IMR-90 (cell line): ENCODE measurements around the gene SMG5. TPM values are rescaled to one million over a fixed set of nuclear protein-coding genes. Genes with fewer than 3 reads are reported as not detected.

Experiments
- ATAC-seq: fragments of 200-7000 bp; cut with Tn5 transposase; 2 replicates; pipeline ENCODE4 v1.9.1; 2020; ENCODE audit warnings: low read depth, mild to moderate bottlenecking, moderate library complexity
- BruUV-seq: library from RNA; stranded (reverse); fragments of 400-500 nt; replicated peaks from 2 replicates; lab custom pipeline; 2021; lab: Mats Ljungman, UMichigan
- CTCF ChIA-PET: fragments of 300-600 bp; formaldehyde crosslinking; extraction: SDS; loops from one replicate; lab custom pipeline; 2021; ENCODE audit warnings: antibody characterized with exemption; lab: Yijun Ruan, JAX
- POLR2A ChIA-PET: fragments of 300-600 bp; sonication (Branson Sonifier 250); formaldehyde crosslinking; loops from one replicate; lab custom pipeline; 2022; ENCODE audit warnings: antibody characterized with exemption; ENCODE audit not compliant: unreplicated experiment; lab: Charles Lee
- DNase-seq: peaks from one replicate; pipeline ENCODE4 v3.0.0; 2013
- H2AFZ ChIP-seq: replicated peaks from 2 replicates; pipeline ENCODE3; 2013; ENCODE audit warnings: low read length, mild to moderate bottlenecking; ENCODE audit not compliant: poor library complexity
- H2AK5ac ChIP-seq: 2 replicates; pipeline ENCODE4 v1.6.1; 2013; ENCODE audit warnings: low read depth, low read length, inconsistent platforms
- H2AK9ac ChIP-seq: replicated peaks from 2 replicates; pipeline ENCODE3; 2013; ENCODE audit warnings: mild to moderate bottlenecking, low read depth, low read length, moderate library complexity; ENCODE audit not compliant: poor library complexity
- H2BK120ac ChIP-seq: 2 replicates; pipeline ENCODE4 v1.6.1; 2013; ENCODE audit warnings: low read depth, low read length, inconsistent platforms
- H2BK15ac ChIP-seq: 3 replicates; pipeline ENCODE4 v1.6.1; 2013; ENCODE audit warnings: low read depth, low read length, inconsistent platforms
- H2BK20ac ChIP-seq: 2 replicates; pipeline ENCODE4 v1.6.1; 2013; ENCODE audit warnings: low read depth, mild to moderate bottlenecking, inconsistent platforms, low read length, moderate library complexity
- H2BK5ac ChIP-seq: 2 replicates; pipeline ENCODE4 v1.6.1; 2013; ENCODE audit warnings: mild to moderate bottlenecking, low read depth, low read length, inconsistent platforms; ENCODE audit not compliant: poor library complexity, severe bottlenecking
- H3K14ac ChIP-seq: replicated peaks from 2 replicates; pipeline ENCODE4 v1.6.1; 2013; ENCODE audit warnings: low read depth, low read length, inconsistent platforms
- H3K18ac ChIP-seq: 2 replicates; pipeline ENCODE4 v1.6.1; 2013; ENCODE audit warnings: low read depth, low read length, control low read depth
- H3K23ac ChIP-seq: 2 replicates; pipeline ENCODE4 v1.6.1; 2013; ENCODE audit warnings: low read depth, low read length, inconsistent platforms
- H3K27ac ChIP-seq: 2 replicates; pipeline ENCODE4 v1.5.1; 2013; ENCODE audit warnings: mild to moderate bottlenecking, control low read depth, low read length; ENCODE audit not compliant: insufficient read depth
- H3K27me3 ChIP-seq: 2 replicates; pipeline ENCODE4 v1.6.1; 2013; ENCODE audit warnings: low read length; ENCODE audit not compliant: control insufficient read depth, insufficient read depth
- H3K36me3 ChIP-seq: 2 replicates; pipeline ENCODE4 v1.6.1; 2013; ENCODE audit warnings: low read length, mixed read lengths; ENCODE audit not compliant: control insufficient read depth, insufficient read depth
- H3K4ac ChIP-seq: 2 replicates; pipeline ENCODE4 v1.6.1; 2013; ENCODE audit warnings: low read depth, low read length, inconsistent platforms
- H3K4me1 ChIP-seq: 2 replicates; pipeline ENCODE4 v1.6.1; 2013; ENCODE audit warnings: low read length, mixed read lengths; ENCODE audit not compliant: control insufficient read depth, insufficient read depth
- H3K4me2 ChIP-seq: 2 replicates; pipeline ENCODE4 v1.6.1; 2013; ENCODE audit warnings: low read depth, mild to moderate bottlenecking, control low read depth, low read length, moderate library complexity
- H3K4me3 ChIP-seq: 2 replicates; pipeline ENCODE4 v1.5.1; 2013; ENCODE audit warnings: low read depth, mild to moderate bottlenecking, control low read depth, low read length, moderate library complexity; ENCODE audit not compliant: insufficient read depth
- H3K56ac ChIP-seq: 2 replicates; pipeline ENCODE4 v1.6.1; 2013; ENCODE audit warnings: low read length, inconsistent platforms; ENCODE audit not compliant: insufficient read depth; ENCODE audit errors: extremely low read depth
- H3K79me1 ChIP-seq, 2 experiments: 2 replicates each; pipeline ENCODE4 v1.6.1; 2013; ENCODE audit warnings: low read length in 2 of 2, inconsistent platforms in 1 of 2, low read depth in 1 of 2
- H3K9ac ChIP-seq: 2 replicates; pipeline ENCODE4 v1.6.1; 2013; ENCODE audit warnings: low read depth, low read length, control low read depth
- H3K9me1 ChIP-seq: 2 replicates; pipeline ENCODE4 v1.6.1; 2013; ENCODE audit warnings: low read length, inconsistent platforms; ENCODE audit not compliant: insufficient read depth
- H3K9me3 ChIP-seq: 2 replicates; pipeline ENCODE4 v1.6.1; 2013; ENCODE audit warnings: low read length; ENCODE audit not compliant: control insufficient read depth, insufficient read depth
- H4K20me1 ChIP-seq: 2 replicates; pipeline ENCODE4 v1.6.1; 2013; ENCODE audit warnings: low read length, inconsistent platforms; ENCODE audit not compliant: insufficient read depth
- H4K5ac ChIP-seq: 2 replicates; pipeline ENCODE4 v1.6.1; 2013; ENCODE audit warnings: mild to moderate bottlenecking, low read depth, low read length, control low read depth
- H4K8ac ChIP-seq, 2 experiments: 2 replicates each; pipeline ENCODE4 v1.6.1; 2013; ENCODE audit warnings: low read depth in 2 of 2, low read length in 2 of 2, control low read depth in 1 of 2, inconsistent platforms in 1 of 2
- H4K91ac ChIP-seq: 2 replicates; pipeline ENCODE4 v1.6.1; 2013; ENCODE audit warnings: low read depth, low read length, inconsistent platforms; ENCODE audit not compliant: insufficient read depth
- BHLHE40 ChIP-seq: fragments of 150-350 bp; IDR thresholded peaks from 2 replicates; pipeline ENCODE4 v1.6.1; 2016; ENCODE audit warnings: mild to moderate bottlenecking, low read depth, low read length
- CEBPB ChIP-seq: IDR thresholded peaks from 2 replicates; pipeline ENCODE4 v1.6.1; 2012; ENCODE audit warnings: low read depth, low read length, improper control_type of control experiment
- CHD1 ChIP-seq: IDR thresholded peaks from 2 replicates; pipeline ENCODE4 v1.6.1; 2012; ENCODE audit warnings: low read depth, low read length, improper control_type of control experiment
- FOS ChIP-seq: fragments of 150-350 bp; IDR thresholded peaks from 2 replicates; pipeline ENCODE4 v1.6.1; 2016; ENCODE audit warnings: low read depth, low read length
- MAFK ChIP-seq: IDR thresholded peaks from 2 replicates; pipeline ENCODE4 v1.6.1; 2012; ENCODE audit warnings: low read depth, low read length, improper control_type of control experiment
- MAZ ChIP-seq: IDR thresholded peaks from 2 replicates; pipeline ENCODE4 v1.6.1; 2012; ENCODE audit warnings: low read depth, mild to moderate bottlenecking, low read length, improper control_type of control experiment, moderate library complexity, borderline replicate concordance
- MXI1 ChIP-seq: IDR thresholded peaks from 2 replicates; pipeline ENCODE4 v1.6.1; 2012; ENCODE audit warnings: low read depth, mild to moderate bottlenecking, low read length, moderate library complexity, borderline replicate concordance
- NFE2L2 ChIP-seq: fragments of 150-350 bp; IDR thresholded peaks from 2 replicates; pipeline ENCODE4 v1.6.1; 2016; ENCODE audit warnings: low read depth, mild to moderate bottlenecking, low read length
- POLR2A ChIP-seq: IDR thresholded peaks from 2 replicates; pipeline ENCODE4 v1.6.1; 2012; ENCODE audit warnings: mild to moderate bottlenecking, low read depth, low read length
- RAD21 ChIP-seq: IDR thresholded peaks from 2 replicates; pipeline ENCODE4 v1.6.1; 2012; ENCODE audit warnings: low read length, improper control_type of control experiment
- RCOR1 ChIP-seq: IDR thresholded peaks from 2 replicates; pipeline ENCODE4 v1.6.1; 2012; ENCODE audit warnings: mild to moderate bottlenecking, low read length, improper control_type of control experiment; ENCODE audit not compliant: insufficient replicate concordance
- RFX5 ChIP-seq: IDR thresholded peaks from 2 replicates; pipeline ENCODE4 v1.8.0; 2012; ENCODE audit warnings: low read depth, mild to moderate bottlenecking, low read length, moderate library complexity
- SMC3 ChIP-seq: fragments of 150-350 bp; IDR thresholded peaks from 2 replicates; pipeline ENCODE4 v1.6.1; 2016; ENCODE audit warnings: low read depth, mild to moderate bottlenecking, antibody characterized with exemption, low read length, moderate library complexity
- WGBS, 2 experiments: methylation state at CpG; one replicate each; pipeline versions ENCODE4 v1.1.5 to v1.1.7; 2013; ENCODE audit warnings: missing lambda C conversion rate in 2 of 2; ENCODE audit not compliant: insufficient read length in 1 of 2; ENCODE audit errors: extremely low coverage in 2 of 2; 5-methylcytosine and 5-hydroxymethylcytosine counted together
- dilution Hi-C: fragments of 300-500 bp; cut with HindIII; formaldehyde crosslinking; loops from one replicate; pipeline ENCODE4 v1.14.3; 2018; ENCODE audit warnings: low sequenced_read_pairs; ENCODE audit not compliant: unreplicated experiment
- in situ Hi-C: fragments of 300-500 bp; cut with MboI; formaldehyde crosslinking; loops from 3 replicates; pipeline ENCODE4 v1.14.3; 2019; ENCODE audit warnings: low sequenced_read_pairs, inconsistent platforms, mixed read lengths
- intact Hi-C: fragments of 100-400 bp; cut with micrococcal nuclease; formaldehyde crosslinking; loops from 2 replicates; pipeline ENCODE4 v1.10.0; 2022
- polyA plus RNA-seq, 3 experiments: library from polyadenylated mRNA; depleted of rRNA; stranded (reverse); fragments of >200 nt; gene quantifications; 2 replicates each; pipeline ENCODE4 v1.2.3, GENCODE V29; 2012; ENCODE audit warnings: low replicate concordance in 1 of 3
- total RNA-seq: library from RNA; depleted of rRNA; stranded (reverse); fragments of >200 nt; gene quantifications from 2 replicates; pipeline ENCODE4 v1.2.3, GENCODE V29; 2012
- TF ChIP-seq, protein P1 (sequence below): fragments of 150-350 bp; IDR thresholded peaks from 2 replicates; pipeline ENCODE4 v1.6.1; 2016; ENCODE audit warnings: low read depth, mild to moderate bottlenecking, low read length, moderate library complexity, borderline replicate concordance
- TF ChIP-seq, protein P2 (sequence below): fragments of 150-350 bp; IDR thresholded peaks from 2 replicates; pipeline ENCODE4 v1.6.1; 2017; ENCODE audit warnings: mild to moderate bottlenecking, antibody characterized with exemption, low read length, low read depth
- TF ChIP-seq, protein P3 (sequence below): conservative IDR thresholded peaks from 2 replicates; pipeline ENCODE4 v1.5.1; 2012; ENCODE audit warnings: mild to moderate bottlenecking, low read depth, low read length, improper control_type of control experiment

SMG5 gene
- total and polyA plus RNA-seq, 2 of the 4 experiments (the other 2 are of a cell fraction), result 34.7 to 37.3 TPM

DNA sequence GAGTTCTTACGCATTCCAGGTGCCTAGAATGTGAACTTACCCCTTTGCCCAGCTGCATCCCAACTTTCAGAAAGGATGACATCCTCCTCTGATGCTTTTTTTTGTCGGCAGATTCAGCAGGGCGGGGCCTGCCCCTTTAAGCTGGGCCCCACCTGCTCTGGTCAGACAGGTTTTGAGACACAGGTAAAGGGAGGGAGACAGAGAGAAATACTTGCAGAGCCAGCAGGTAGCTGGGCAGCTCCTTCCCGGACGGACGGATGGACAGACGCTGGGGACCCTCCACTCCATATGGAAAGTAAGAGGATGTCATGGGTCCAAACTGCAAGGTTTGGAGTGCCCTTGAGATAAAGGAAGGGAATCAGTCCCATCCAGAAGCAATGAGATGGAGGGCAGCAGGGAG, 1.5 kb upstream of the SMG5 start, which contains the start of gene TMEM79:
Gene TMEM79, plus strand, starts transcription at position 214 of the 400 bp plus-strand sequence. CDS start 902 bp downstream, outside the sequence.
- TF ChIP-seq POLR2A (no peak), RAD21 (no peak), FOS (no peak), MAZ (no peak), RFX5 (no peak), CHD1 (no peak), MAFK (no peak), MXI1 (no peak), RCOR1 (no peak), NFE2L2 (no peak), BHLHE40 (no peak), SMC3 (no peak), CEBPB (no peak)
- TF ChIP-seq, protein P1, sequence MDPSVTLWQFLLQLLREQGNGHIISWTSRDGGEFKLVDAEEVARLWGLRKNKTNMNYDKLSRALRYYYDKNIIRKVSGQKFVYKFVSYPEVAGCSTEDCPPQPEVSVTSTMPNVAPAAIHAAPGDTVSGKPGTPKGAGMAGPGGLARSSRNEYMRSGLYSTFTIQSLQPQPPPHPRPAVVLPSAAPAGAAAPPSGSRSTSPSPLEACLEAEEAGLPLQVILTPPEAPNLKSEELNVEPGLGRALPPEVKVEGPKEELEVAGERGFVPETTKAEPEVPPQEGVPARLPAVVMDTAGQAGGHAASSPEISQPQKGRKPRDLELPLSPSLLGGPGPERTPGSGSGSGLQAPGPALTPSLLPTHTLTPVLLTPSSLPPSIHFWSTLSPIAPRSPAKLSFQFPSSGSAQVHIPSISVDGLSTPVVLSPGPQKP, result no peak
- TF ChIP-seq, protein P2, sequence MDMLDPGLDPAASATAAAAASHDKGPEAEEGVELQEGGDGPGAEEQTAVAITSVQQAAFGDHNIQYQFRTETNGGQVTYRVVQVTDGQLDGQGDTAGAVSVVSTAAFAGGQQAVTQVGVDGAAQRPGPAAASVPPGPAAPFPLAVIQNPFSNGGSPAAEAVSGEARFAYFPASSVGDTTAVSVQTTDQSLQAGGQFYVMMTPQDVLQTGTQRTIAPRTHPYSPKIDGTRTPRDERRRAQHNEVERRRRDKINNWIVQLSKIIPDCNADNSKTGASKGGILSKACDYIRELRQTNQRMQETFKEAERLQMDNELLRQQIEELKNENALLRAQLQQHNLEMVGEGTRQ, result no peak
- TF ChIP-seq, protein P3, sequence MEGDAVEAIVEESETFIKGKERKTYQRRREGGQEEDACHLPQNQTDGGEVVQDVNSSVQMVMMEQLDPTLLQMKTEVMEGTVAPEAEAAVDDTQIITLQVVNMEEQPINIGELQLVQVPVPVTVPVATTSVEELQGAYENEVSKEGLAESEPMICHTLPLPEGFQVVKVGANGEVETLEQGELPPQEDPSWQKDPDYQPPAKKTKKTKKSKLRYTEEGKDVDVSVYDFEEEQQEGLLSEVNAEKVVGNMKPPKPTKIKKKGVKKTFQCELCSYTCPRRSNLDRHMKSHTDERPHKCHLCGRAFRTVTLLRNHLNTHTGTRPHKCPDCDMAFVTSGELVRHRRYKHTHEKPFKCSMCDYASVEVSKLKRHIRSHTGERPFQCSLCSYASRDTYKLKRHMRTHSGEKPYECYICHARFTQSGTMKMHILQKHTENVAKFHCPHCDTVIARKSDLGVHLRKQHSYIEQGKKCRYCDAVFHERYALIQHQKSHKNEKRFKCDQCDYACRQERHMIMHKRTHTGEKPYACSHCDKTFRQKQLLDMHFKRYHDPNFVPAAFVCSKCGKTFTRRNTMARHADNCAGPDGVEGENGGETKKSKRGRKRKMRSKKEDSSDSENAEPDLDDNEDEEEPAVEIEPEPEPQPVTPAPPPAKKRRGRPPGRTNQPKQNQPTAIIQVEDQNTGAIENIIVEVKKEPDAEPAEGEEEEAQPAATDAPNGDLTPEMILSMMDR, result no peak
- H4K91ac ChIP-seq, result peak within 1 kb of the TSS; percentile 85
- peak within 1 kb of the TSS; percentile 92 for H2AK9ac ChIP-seq
- H3K79me1 ChIP-seq, result peaks cover 31 to 54% of the 10 kb centered on the region in 2 experiments; a peak in 3 of 4 replicates
- H4K5ac ChIP-seq, result peak within 1 kb of the TSS; percentile 74
- H3K56ac ChIP-seq, result peak within 1 kb of the TSS; percentile 77
- WGBS, 2 experiments, result no CpG with 5 or more reads among the region's 7 CpGs
- H2AFZ ChIP-seq, result peak within 1 kb of the TSS; percentile 92
- ChIA-PET CTCF (no interaction called here), POLR2A (no interaction called here)
- no peaks in the 10 kb centered on the region for H3K9me3 ChIP-seq
- H3K23ac ChIP-seq, result peak within 1 kb of the TSS; percentile 97; the same call in 1 of the 2 replicates
- in situ Hi-C loops, result no loop called here
- H2BK120ac ChIP-seq, result peak within 1 kb of the TSS; percentile 18; the same call in 1 of the 2 replicates
- no peak within 1 kb of the TSS for H2BK20ac ChIP-seq
- no peak for DNase-seq
- peaks cover 7% of the 10 kb centered on the region for H3K9me1 ChIP-seq
- H4K20me1 ChIP-seq, result peaks cover 24% of the 10 kb centered on the region
- H3K18ac ChIP-seq, result no peak within 1 kb of the TSS; the same call in 1 of the 2 replicates
- H3K14ac ChIP-seq, result peak within 1 kb of the TSS; percentile 99
- no peaks in the 10 kb centered on the region for H3K27me3 ChIP-seq
- no peak for ATAC-seq
- intact Hi-C loops, result no loop called here
- peak within 1 kb of the TSS; percentile 67 for H3K4me3 ChIP-seq
- H3K27ac ChIP-seq, result peak within 1 kb of the TSS; percentile 62
- H3K4me2 ChIP-seq, result peak within 1 kb of the TSS; percentile 83
- H3K4ac ChIP-seq, result peak within 1 kb of the TSS; percentile 95
- H2BK5ac ChIP-seq, result peak within 1 kb of the TSS; percentile 67
- H2AK5ac ChIP-seq, result peak within 1 kb of the TSS; percentile 63
- dilution Hi-C loops, result no loop called here
- no TSS peak for BruUV-seq
- peak within 1 kb of the TSS; percentile 59 to 99 for H4K8ac ChIP-seq
- H3K4me1 ChIP-seq, result peaks cover 9% of the 10 kb centered on the region
- no peak within 1 kb of the TSS; the same call in 2 of the 3 replicates for H2BK15ac ChIP-seq
- H3K36me3 ChIP-seq, result peaks cover 10% of the 10 kb centered on the region; the same call in 1 of the 2 replicates
- H3K9ac ChIP-seq, result peak within 1 kb of the TSS; percentile 76
